Heart left ventricle (tissue), 16 donors: ENCODE results near the gene ORM2. TPM values are rescaled to one million over a fixed set of nuclear protein-coding genes. Genes with fewer than 3 reads are reported as not detected.

ENCODE experiments used
- ATAC-seq, 4 donors: fragments of 200-7000 bp; cut with Tn5 transposase; one replicate each; pipeline ENCODE4 v1.9.1; 2020 to 2022; ENCODE audit warnings: moderate library complexity in 4 of 4, mild to moderate bottlenecking in 3 of 4, moderate number of reproducible peaks in 1 of 4
- DNase-seq, 5 donors: peaks; one replicate each; pipeline ENCODE4 v3.0.0-alpha.2; 2020
- H3K27ac ChIP-seq, 12 donors: fragments of 200-600 bp; sonication (generic) in 4 of 12; one replicate each; pipeline versions ENCODE4 v1.5.0 to v1.8.0; 2016 to 2022; ENCODE audit warnings: mild to moderate bottlenecking in 2 of 12
- H3K27me3 ChIP-seq, 9 donors: fragments of 200-600 bp; sonication (generic) in 2 of 9; one replicate each; pipeline versions ENCODE4 v1.5.1 to v1.8.0; 2016 to 2022; ENCODE audit warnings: mild to moderate bottlenecking in 3 of 9
- H3K36me3 ChIP-seq, 9 donors: fragments of 200-600 bp; sonication (generic) in 2 of 9; one replicate each; pipeline versions ENCODE4 v1.5.0 to v1.8.0; 2018 to 2022; ENCODE audit warnings: mild to moderate bottlenecking in 2 of 9
- H3K4me1 ChIP-seq, 12 donors: fragments of 200-600 bp; sonication (generic) in 4 of 12; one replicate each; pipeline versions ENCODE4 v1.5.0 to v1.8.0; 2016 to 2022; ENCODE audit warnings: mild to moderate bottlenecking in 3 of 12
- H3K4me3 ChIP-seq, 12 donors: fragments of 200-600 bp; sonication (generic) in 4 of 12; one replicate each; pipeline versions ENCODE4 v1.5.0 to v1.8.0; 2017 to 2022; ENCODE audit warnings: mild to moderate bottlenecking in 9 of 12, moderate library complexity in 4 of 12
- H3K9me3 ChIP-seq, 12 donors: fragments of 200-600 bp; sonication (generic) in 4 of 12; one replicate each; pipeline versions ENCODE4 v1.5.0 to v1.8.0; 2016 to 2022; ENCODE audit warnings: mild to moderate bottlenecking in 1 of 12
- POLR2A ChIP-seq, 2 donors: fragments of 450-650 bp; IDR thresholded peaks; one replicate each; pipeline ENCODE4 v1.6.1; 2017; ENCODE audit warnings: antibody characterized with exemption in 2 of 2, mild to moderate bottlenecking in 2 of 2, moderate library complexity in 2 of 2
- WGBS, 4 donors: extraction: QIAGEN DNeasy Blood & Tissue Kit in 2 of 4; methylation state at CpG; one replicate each; pipeline versions ENCODE4 v1.1.5 to v1.1.7; 2013 to 2018; 5-methylcytosine and 5-hydroxymethylcytosine counted together
- intact Hi-C, 10 donors: fragments of 100-400 bp; cut with DNase I; formaldehyde crosslinking; loops; one replicate each; pipeline versions ENCODE4 v1.11.1 to v1.14.2; 2022
- polyA plus RNA-seq, 2 donors: library from polyadenylated mRNA; stranded (reverse); fragments of 200-250 nt; gene quantifications; one replicate each; pipeline ENCODE4 v1.2.3, GENCODE V29; 2013
- total RNA-seq, 9 donors: library from RNA; depleted of rRNA in 2 of 9; stranded (reverse); fragments of >200 nt in 2 of 9; fragmentation: NEBNext Ultra II Directional in 3 of 9; extraction: Animal tissue kit (Norgen Biotek cat#: 25700) in 3 of 9; gene quantifications; one replicate each; pipeline versions ENCODE4 v1.1.0 to v1.2.4, GENCODE V29; 2016 to 2023
- TF ChIP-seq, protein P1 (sequence below), 12 donors: fragments of 200-600 bp; sonication (generic) in 4 of 12; IDR thresholded peaks; one replicate each; pipeline versions ENCODE4 v1.5.0 to v1.8.0; 2018 to 2022; ENCODE audit warnings: antibody characterized with exemption in 12 of 12, mild to moderate bottlenecking in 5 of 12
- donor health status: ischemic (EF 13 %, LVEDD 7.1; RV severe dilation, severe dysfunction).
- donor health status: healthy with polysubstance abuse.
- donor health status: DM: no; HTN: yes; CAD: no.
- donor health status: DM: no; HTN: no; CAD: no.
- donor health status: ischemic (EF 25% LVEDD 6.9; RV normal size, moderate dysfunction).
- donor health status: ischemic (EF 25% LVEDD 5.7; RV mildly dilated, moderate dysfunction).
- donor health status: healthy.
- donor health status: DM: yes; HTN: yes; CAD: no.
- donor health status: ischemic (EF 35%, LVEDD 5.7; RV mildly dilated, moderate dysfunction).
- donor health status: nonischemic (EF 11% LVEDD 7.7; RV severe dilation, severe dysfunction).
- donor health status: DM: yes; HTN: yes; CAD: no.
- donor health status: PGD.
- donor health status: ischemic (EF 29% LVEDD 5.4; RV normal size, mild dysfunction).
- donor health status: nonischemic (EF 23%, LVEDD 6.1; RV moderate dilation, normal function).

ORM2 gene
- total and polyA plus RNA-seq, 11 donors = 0.14 TPM; not detected in 10

DNA sequence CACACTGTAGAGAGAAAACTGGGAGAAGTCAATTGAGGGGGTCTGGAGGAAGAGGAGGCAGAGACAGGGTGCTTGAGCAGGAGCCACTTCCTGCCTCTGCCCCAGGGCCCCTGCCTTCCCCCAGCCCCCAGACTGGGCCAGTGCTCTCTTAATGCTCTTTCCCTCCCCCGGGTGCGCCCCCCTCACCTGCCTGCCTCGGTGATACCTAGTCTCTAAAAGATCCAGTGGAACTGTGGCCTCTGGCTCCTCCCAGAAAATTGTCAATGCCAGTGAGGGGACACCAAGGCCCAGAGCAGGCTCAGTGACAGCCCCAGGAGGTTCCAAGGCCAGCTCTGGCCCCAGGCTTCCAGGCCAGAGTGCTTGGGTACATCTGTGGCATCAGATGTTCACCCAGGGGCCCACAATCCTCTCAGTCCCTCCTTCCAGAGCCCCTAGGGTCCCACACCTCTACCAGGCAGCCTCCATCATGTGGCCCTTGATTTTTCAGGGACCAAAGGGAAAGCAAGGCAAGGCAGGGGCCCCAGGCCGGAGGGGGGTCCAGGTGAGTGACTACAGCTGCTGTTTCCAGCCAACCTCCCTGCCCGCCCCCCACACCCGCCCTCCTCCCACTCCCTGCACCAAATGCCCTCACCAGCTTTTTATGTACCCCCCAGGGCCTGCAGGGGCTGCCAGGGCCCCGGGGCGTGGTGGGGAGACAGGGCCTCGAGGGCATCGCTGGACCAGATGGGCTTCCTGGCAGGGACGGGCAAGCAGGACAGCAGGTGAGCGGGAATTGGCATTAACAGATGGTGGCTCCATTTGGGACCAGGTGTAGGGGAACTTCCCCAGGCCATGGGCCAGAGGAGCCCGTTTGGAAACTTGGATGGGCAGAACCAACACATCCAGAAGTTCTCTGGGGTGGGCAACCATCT lies 39.8 kb upstream of the ORM2 start:
- WGBS, 4 donors = 87 to 92% (median 90%) methylated on average over 7 to 13 of the region's 13 CpGs
- H3K36me3 ChIP-seq = peaks cover 0 to 22% (median 5%) of the 10 kb centered on the region in 9 donors
- ATAC-seq (no peak), DNase-seq (peak in 3 of 5 donors; percentile 6 to 21 (median 13))
- H3K4me3 ChIP-seq = no peak overlapping the region
- H3K27ac ChIP-seq = no peak overlapping the region
- TF ChIP-seq POLR2A (IDR thresholded peaks at IDR 0.05) = no peak
- TF ChIP-seq, protein P1, sequence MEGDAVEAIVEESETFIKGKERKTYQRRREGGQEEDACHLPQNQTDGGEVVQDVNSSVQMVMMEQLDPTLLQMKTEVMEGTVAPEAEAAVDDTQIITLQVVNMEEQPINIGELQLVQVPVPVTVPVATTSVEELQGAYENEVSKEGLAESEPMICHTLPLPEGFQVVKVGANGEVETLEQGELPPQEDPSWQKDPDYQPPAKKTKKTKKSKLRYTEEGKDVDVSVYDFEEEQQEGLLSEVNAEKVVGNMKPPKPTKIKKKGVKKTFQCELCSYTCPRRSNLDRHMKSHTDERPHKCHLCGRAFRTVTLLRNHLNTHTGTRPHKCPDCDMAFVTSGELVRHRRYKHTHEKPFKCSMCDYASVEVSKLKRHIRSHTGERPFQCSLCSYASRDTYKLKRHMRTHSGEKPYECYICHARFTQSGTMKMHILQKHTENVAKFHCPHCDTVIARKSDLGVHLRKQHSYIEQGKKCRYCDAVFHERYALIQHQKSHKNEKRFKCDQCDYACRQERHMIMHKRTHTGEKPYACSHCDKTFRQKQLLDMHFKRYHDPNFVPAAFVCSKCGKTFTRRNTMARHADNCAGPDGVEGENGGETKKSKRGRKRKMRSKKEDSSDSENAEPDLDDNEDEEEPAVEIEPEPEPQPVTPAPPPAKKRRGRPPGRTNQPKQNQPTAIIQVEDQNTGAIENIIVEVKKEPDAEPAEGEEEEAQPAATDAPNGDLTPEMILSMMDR (IDR thresholded peaks at IDR 0.05) = no peak
- H3K27me3 ChIP-seq = no peaks in the 10 kb centered on the region
- H3K4me1 ChIP-seq = no peaks in the 10 kb centered on the region
- intact Hi-C loops = loop anchor here (1.0 to 10.0 kb wide), 10 partner anchors 133 to 605 kb away; partner anchors contain the start of gene COL27A1 (in 6 of the 10)
- peaks cover 0 to 8% (median under 1%) of the 10 kb centered on the region in 12 donors for H3K9me3 ChIP-seq

DNA sequence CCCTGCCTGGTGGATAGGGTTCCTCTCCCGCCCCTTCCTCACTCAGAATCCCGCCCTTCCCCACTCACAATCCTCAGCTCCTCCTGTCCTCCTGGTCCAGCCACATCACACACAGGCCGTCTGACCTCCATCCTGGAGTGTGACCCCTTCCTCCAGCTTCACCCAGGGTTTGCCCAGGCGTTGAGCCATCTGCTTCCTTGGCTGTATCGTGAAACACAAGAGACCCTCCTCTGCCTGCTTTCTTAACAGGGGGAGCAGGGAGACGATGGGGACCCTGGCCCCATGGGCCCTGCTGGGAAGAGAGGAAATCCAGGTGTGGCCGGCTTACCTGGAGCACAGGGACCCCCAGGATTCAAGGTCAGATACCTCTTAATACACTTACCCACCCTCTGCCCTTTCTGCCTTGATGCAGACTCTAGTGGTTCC lies 39.1 kb upstream of the ORM2 start:
- no peak for TF ChIP-seq POLR2A (IDR thresholded peaks at IDR 0.05)
- TF ChIP-seq, protein P1 (IDR thresholded peaks at IDR 0.05) = no peak
- ATAC-seq = peak in 1 of 4 donors; percentile 34
- Histone ChIP-seq H3K36me3 (peaks cover 0 to 29% (median 5%) of the 10 kb centered on the region in 9 donors), H3K4me3 (no peak overlapping the region), H3K9me3 (peaks cover 0 to 15% (median 3%) of the 10 kb centered on the region in 12 donors), H3K4me1 (no peaks in the 10 kb centered on the region), H3K27me3 (no peaks in the 10 kb centered on the region), H3K27ac (no peak overlapping the region)
- 65 to 79% (median 73%) methylated on average over 6 to 7 of the region's 7 CpGs for WGBS, 4 donors
- DNase-seq = peak in 1 of 5 donors; percentile 19
- intact Hi-C loops = loop anchor here (1.0 to 10.0 kb wide), 10 partner anchors 133 to 606 kb away; partner anchors contain the start of gene COL27A1 (in 4 of the 10)

DNA sequence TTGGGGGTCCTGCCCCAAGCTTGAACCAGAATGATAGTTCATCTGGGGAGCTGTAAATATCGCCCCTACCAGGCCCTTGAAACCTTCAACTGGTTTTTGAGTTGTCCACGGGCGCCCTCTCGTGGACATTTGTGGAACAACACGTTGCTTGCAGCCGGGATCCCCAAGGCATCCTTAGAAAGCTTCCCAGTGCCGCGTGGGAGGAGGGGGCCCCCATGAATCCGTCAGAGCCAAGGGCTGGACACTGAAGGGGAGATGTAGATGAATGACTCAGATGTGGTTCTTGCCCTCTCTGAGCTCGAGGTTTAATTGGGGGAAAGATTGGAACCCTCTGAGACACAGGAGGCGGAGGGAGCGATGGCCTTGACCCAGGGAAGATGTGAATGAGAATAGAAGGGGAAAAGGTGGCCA lies 38.6 kb upstream of the ORM2 start:
- Histone ChIP-seq H3K27me3 (no peaks in the 10 kb centered on the region), H3K36me3 (peaks cover 0 to 33% (median 5%) of the 10 kb centered on the region in 9 donors), H3K4me3 (no peak overlapping the region), H3K9me3 (peaks cover 0 to 16% (median 3%) of the 10 kb centered on the region in 12 donors), H3K27ac (no peak overlapping the region), H3K4me1 (no peaks in the 10 kb centered on the region)
- 18 to 19% (median 18%) methylated on average over 11 to 12 of the region's 12 CpGs for WGBS, 4 donors
- ATAC-seq = peak in 3 of 4 donors; percentile 38 to 62 (median 49)
- DNase-seq = peak; percentile 46 to 83 (median 59)
- no peak for TF ChIP-seq POLR2A (IDR thresholded peaks at IDR 0.05)
- TF ChIP-seq, protein P1 (IDR thresholded peaks at IDR 0.05) = peak; percentile 77 to 96 (median 93)
- intact Hi-C loops = loop anchor here (1.0 to 10.0 kb wide), 12 partner anchors 134 to 606 kb away; partner anchors contain the start of gene COL27A1 (in 6 of the 10)
